HG03196 (cell line): ENCODE measurements around the gene ZDHHC11.
"Not testable (repeated sequence)": the region's sequence is repeated elsewhere in the genome, so short reads cannot be mapped to it uniquely, and the experiment has no call there.

Experiments used
- ATAC-seq: cut with Tn5 transposase; IDR thresholded peaks from one replicate; pipeline ENCODE4 v1.9.1; 2021; ENCODE audit not compliant: unreplicated experiment

The ZDHHC11 gene

DNA sequence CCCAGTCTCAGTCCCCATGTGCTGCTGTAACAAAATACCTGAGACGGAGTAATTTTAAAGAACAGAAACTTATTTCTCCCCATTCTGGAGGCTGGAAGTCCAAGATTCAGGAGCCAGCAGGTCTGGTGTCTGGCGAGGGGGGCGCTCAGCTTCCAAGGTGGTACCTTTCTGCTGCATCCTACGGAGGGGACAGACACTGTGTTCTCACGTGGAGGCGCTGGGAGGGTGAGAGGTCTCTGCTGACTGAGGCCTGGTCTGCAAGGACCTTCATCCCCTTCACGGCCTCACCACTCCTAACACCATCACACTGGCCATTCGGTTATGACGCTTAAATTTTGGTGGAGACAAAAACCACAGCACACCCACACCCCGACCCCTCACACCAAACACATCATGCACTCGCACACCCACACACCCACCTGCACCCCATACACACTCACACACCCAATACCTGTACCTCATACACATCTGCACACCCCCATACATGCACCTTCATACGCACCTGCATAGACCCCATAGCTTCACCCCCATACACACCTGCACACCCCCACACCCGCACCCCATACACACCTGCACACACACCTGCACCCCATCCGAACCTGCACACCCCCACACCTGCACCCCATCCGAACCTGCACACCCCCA, 9.8 kb upstream of the ZDHHC11 start:
- no peak for ATAC-seq

DNA sequence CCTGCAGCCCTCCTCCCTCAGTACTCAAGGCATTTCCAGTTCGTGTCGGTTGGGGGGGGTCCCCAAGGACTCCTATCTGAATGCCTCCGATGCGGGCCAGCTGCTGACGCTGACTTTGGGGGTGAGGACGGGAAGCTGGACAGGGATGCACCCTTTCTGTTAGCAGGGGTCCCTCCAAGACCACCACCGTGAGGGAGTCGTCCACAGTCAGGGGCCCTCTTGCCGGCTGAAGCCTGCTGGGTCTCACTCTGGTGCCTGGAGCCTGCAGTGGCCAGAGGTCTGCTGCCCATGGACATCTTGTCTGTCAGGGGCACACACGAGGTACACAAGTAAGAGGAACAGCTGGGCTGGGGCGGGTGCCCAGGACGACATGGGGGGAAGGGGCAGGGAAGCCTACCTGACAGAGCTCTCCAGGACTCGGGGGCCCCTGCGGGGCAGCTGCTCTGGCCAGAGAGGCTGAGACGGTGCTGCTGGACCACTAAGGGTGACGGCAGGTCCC, 9.1 kb upstream of the ZDHHC11 start:
- no peak for ATAC-seq

DNA sequence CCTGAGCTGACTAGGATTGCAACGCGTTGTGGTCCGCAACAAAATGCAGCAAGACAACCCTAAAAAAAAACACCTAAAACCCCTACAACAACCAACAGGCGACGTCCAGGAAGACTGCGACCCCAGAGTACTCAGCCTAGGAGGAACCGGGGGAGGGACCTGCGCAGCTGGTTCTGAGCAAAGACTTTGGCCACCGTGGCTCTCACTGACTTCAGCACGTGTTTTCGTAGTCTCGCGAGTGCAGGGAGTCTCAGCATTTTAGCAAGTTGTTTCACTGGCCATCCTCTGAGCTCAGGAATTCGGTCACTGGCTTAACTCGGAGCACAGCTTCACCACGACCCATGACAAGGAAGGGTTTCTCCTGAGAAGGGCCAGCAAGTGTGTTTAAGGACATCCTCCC, 8.6 kb upstream of the ZDHHC11 start:
- no peak for ATAC-seq

DNA sequence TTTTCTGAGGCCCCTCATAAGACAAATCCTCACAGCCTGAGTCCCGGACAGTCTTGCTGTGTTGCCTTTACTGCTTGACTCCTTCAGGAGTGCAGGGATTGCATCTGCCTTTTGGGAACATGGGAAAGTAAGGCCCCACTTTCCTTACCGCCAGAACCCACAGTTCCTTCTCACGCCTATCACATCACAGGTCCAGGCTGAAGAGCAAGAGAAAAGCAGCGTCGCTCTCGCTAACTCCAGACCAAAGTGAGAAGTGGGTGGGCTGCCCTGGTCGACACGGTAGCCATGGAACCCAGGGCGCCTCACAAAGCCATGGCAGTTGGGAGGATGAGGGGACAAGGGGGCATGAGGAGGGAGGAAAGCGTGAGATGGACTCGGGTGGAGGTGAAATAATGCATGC, 7.9 kb upstream of the ZDHHC11 start:
- ATAC-seq, result no peak

DNA sequence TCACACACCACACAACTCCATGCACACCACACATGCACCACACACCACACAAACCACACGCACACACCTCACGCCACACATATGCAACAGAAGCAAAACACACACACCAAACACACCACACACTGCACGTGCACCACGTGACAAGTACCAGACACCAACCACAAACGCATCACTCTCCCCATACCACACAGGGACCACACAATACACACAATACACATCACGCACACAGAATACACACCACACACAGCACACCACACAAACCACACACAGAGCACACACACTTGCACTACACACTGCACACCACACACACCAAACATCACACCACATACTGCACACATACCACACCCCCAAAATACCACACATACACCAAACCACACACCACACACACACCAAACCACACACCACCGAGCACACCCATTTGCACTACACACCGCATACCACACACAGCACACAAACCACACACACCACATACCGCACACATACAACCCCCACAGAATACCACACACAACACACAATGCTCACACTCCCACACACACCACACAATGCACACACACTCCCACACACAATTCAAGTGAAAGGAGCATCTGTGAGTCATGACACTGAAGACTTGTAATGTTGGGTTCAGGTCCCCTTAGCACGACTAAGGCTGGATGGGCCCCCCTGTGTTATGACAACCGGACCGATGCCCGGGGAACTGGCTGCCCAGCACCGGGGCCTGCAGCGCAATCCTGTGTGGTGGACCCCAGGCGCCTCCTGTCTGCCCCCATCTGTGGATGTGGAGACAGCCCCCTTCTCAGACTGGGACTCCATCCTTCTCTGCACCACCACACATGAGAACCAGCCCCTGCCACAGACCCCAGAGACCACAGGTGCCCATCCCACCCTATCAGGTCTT, 6.0 kb upstream of the ZDHHC11 start:
- ATAC-seq, result no peak

DNA sequence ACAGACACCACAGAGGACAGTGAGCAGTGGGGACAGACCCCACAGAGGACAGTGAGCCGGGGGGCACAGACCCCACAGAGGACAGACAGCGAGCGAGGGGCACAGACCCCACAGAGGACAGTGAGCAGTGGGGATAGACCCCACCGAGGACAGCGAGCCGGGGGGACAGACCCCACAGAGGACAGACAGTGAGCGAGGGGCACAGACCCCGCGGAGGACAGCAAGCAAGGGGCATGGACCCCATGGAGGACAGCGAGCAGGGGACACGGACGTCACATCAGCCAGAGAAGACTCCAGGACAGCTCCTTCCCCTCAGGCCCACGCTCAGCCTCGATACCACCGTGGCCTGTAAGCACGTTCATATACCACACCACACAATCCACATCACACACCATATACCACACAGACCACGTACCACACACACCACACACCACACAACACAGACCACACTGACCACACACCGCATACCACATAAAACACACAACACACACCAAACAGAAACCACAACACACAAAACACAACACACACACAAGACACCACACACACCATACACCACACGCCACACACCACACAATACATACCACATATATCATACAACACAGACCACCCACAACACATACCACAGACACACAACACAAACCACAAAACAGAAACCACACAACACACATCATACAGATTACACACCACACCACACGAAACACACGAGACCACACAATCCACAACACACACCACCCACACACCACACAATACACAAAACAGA, 5.2 kb upstream of the ZDHHC11 start:
- no peak for ATAC-seq

DNA sequence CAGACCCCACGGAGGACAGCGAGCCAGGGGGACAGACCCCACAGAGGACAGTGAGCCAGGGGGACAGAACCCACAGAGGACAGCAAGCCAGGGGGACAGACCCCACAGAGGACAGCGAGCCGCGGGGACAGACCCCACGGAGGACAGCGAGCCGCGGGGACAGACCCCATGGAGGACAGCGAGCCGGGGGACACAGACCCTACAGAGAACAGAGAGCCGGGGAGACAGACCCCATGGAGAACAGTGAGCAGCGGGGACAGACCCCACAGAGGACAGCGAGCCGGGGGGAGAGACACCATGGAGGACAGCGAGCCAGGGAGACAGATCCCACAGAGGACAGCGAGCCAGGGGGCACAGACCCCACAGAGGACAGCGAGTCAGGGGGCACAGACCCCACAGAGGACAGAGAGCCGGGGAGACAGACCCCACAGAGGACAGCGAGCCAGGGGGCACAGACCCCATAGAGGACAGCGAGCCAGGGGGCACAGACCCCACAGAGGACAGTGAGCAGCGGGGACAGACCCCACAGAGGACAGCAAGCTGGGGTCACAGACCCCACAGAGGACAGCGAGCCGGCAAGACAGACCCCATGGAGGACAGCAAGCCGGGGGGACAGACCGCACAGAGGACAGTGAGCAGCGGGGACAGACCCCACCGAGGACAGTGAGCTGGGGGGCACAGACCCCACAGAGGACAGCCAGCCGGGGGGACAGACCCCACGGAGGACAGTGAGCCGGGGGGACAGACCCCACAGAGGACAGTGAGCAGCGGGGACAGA, 4.4 kb upstream of the ZDHHC11 start:
- no peak for ATAC-seq

DNA sequence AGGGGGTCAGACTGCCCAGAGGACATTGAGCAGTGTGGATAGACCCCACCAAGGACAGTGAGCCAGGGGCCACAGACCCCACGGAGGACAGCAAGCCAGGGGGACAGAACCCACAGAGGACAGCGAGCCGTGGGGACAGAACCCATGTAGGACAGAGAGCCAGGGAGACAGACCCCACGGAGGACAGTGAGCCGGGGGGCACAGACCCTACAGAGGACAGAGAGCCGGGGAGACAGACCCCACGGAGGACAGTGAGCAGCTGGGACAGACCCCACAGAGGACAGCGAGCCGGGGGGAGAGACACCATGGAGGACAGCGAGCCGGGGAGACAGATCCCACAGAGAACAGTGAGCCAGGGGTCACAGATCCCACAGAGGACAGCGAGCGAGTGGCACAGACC, 3.4 kb upstream of the ZDHHC11 start:
- no peak for ATAC-seq

DNA sequence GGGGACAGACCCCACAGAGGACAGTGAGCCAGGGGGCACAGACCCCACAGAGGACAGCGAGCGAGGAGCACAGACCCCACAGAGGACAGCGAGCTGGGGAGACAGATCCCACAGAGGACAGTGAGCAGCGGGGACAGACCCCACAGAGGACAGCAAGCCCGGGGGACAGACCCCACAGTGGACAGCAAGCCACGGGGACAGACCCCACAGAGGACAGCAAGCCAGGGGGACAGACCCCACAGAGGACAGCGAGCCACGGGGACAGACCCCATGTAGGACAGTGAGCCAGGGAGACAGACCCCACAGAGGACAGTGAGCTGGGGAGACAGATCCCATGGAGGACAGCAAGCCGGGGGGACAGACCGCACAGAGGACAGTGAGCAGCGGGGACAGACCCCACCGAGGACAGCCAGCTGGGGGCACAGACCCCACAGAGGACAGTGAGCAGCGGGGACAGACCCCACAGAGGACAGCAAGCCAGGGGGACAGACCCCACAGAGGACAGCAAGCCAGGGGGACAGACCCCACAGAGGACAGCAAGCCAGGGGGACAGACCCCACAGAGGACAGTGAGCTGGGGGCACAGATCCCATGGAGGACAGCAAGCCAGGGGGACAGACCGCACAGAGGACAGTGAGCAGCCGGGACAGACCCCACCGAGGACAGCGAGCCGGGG, 2.8 kb upstream of the ZDHHC11 start:
- not testable (repeated sequence) for ATAC-seq

DNA sequence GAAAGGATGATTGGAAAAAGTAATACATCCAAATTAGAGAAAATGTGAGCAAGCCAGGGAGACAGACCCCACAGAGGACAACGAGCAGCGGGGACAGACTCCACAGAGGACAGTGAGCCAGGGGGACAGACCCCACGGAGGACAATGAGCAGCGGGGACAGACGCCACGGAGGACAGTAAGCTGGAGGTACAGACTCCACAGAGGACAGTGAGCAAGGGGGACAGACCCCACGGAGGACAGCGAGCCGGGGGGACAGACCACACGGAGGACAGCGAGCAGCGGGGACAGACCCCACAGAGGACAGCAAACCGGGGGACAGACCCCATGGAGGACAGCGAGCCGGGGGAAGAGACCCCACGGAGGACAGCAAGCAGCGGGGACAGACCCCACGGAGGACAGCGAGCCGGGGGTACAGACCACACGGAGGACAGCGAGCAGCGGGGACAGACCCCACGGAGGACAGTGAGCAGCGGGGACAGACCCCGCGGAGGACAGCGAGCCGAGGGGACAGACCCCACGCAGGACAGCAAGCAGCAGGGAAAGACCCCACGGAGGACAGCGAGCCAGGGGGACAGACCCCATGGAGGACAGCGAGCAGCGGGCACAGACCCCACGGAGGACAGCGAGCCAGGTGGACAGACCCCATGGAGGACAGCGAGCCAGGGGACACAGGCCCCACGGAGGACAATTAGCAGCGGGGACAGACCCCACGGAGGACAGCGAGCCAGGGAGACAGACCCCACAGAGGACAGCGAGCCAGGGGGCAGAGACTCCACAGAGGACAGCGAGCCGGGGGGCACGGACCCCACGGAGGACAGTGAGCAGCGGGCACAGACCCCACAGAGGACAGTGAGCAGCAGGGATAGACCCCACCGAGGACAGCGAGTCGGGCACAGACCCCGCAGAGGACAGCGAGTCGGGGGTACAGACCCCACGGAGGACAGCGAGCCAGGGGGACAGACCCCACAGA, 1.9 kb upstream of the ZDHHC11 start:
- no peak for ATAC-seq

DNA sequence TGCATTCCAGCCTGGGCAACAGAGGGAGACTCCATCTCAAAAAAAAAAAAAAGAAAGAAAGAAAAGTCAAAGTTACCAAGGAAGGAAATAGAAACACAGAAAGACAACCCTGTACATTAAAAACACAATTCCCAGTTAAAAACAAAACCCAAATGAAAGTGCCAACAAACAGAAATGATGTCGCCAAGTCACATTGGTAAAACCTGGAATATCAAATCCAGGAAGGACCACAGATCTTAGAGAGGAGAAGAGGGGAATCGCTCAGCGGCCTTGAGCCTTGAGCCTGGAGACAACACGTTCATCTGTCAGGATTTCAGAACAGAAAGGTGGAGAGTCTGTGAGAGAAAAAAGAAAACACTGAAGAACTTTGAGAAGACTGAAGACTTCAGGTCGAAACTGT, 1.2 kb upstream of the ZDHHC11 start:
- no peak for ATAC-seq

DNA sequence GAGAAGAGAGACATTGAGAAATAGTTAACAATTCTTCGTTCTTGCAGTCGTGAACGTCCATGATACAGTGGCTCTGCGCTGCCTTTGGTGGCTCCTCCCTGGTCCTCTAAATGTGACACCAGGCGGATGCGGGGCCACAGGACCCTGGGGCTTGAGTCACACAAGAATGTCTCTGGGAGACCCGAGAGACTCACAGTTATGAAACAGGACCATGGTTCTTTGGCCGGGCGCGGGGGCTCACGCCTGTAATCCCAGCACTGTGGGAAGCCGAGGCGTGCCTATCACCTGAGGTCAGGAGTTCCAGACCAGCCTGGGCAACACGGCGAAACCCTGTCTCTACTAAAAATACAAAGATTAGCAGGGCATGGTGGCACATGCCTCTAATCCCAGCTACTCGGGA, 767 bp upstream of the ZDHHC11 start:
- no peak for ATAC-seq

DNA sequence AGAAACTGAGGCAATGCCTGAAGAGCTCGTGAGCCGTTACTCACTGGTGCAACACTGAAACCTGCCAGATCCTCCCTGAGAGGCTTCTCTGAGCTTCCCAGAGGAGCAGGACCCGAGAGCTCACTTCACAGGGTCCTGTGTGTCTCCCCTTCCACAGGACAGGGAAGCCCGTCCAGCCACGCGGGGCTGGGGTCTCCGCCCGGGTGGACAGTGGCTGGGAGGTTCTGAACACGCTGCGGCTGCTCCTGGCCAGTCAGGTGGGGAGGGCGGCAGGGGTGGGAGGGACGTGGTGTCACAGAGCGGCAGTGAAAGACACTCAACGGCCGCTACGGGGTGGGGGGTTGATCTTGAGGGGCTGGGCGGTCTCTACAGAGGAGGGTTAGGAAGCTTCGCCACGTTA, 290 bp upstream of the ZDHHC11 start:
- no peak for ATAC-seq

DNA sequence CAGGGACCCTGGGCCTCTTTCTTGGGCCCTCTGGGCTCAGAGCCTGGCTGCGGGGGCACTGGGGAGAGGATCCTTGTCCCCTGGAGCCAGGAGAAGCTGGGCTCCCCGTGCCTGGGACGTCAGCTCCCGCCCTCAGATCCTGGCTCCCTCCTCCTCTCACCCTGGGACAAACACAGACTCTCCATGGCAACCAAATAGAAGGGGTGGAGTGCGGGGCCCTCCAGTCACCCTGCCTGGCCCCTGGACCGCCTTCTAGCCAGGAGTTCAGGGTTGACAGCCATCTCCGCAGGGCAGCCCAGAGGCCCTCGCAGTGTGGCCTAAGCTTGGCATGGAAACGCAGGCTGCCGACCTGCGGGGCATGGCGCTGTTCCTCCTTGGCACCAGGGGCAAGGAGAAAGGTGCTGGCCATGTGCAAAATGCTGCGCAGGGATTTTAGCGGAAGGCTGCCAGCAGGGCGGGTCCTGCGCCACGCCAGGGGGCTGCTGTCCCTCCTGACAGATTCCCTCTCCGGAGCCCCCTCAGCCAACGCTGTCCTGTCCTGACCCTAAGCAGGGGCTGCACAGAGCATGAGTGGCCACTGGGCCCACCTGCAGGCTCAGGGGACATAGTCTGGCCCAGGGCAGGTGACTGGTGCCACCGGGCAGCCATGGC, 1.0 kb downstream of the ZDHHC11 start:
- ATAC-seq, result no peak

DNA sequence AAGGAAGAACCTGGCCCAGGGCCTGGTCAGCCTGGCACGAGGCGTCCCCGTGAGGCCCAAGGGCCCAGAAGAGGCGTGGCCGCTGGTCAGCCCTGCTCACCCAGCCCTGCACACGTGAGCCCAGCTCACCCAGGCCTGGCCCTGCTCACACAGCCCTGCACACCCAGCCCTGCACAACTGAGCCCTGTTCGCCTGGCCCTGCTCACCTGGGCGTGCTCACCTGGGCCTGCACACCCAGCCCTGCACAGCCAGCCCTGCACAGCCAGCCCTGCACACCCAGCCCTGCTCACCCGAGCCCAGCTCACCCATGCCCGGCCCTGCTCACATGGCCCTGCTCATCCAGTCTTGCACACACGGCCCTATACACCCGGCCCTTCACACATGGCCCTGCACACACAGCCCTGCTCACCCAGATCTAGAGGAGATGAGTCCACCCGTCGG, 2.1 kb downstream of the ZDHHC11 start:
- no peak for ATAC-seq

DNA sequence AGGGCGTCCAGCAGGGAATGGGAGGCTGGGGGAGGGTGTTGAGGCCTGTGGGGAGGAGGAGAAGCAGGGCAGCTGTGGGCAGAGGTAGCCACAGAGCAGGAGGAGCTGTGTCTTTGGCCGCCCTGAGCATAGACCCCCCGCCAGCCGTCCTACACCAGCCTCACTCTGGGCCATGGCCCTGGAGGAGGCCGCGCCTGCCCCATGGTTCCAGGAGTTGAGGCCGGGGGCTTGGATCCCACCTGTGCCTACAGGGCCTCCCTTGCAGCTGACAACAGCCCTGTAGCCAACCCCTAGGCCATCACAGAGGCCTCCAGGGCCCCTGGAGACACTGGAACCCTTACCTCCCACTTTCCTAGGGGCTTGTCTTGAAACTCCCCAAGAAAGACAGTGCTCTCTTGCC, 3.0 kb downstream of the ZDHHC11 start:
- ATAC-seq, result not testable (repeated sequence)

DNA sequence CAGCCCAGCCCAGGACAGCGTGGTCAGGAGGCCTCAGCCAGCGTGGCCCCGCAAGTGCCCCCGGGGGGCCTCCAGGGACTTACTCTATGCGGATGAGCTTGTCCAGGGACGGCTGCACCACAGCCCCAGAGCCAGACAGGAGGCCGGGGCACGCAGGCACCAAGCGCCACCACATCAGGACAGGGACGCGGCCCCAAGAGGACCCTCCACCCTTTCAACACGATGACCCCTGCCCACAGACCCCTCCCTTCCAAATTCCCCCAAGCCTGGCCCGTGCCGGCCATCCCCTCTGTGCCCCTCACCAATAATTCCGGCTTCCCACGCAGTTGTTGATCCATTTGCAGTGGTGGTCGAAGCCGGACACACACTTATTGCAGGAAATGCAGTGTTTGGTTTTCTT, 3.6 kb downstream of the ZDHHC11 start:
- ATAC-seq, result not testable (repeated sequence)

DNA sequence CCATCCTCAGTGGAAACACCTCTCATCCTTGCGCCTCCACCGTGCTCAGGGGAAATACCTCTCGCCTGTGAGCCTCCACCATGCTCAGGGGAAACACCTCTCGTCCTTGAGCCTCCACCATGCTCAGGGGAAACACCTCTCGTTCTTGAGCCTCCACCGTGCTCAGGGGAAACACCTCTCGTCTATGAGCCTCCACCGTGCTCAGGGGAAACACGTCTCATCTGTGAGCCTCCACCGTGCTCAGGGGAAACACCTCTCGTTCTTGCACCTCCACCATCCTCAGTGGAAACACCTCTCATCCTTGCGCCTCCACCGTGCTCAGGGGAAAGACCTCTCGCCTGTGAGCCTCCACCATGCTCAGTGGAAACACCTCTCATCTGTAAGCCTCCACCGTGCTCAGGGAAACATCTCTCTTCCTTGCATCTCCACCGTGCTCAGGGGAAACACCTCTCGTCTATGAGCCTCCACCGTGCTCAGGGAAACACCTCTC, 4.1 kb downstream of the ZDHHC11 start:
- not testable (repeated sequence) for ATAC-seq
